ENCODE measurements around the gene GMCL1.

DNA sequence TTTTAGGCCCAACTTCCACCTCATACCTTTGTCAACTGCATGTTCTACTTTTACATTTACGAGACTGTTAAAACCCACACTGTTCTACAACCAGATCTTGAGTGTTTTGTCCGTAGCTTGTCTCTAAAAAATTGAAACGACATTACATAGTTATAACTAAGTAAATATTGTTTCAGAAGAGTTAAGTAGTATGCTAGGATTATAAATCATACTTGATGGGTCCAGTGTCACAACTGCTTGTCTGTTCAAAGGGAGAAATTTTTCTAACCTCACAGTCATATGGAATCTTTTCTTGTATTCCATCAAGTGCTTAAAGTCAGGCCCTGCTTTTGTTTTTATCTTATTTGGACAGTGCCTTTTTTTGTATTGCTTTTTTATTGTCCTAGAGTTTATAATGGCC is 4.3 kb downstream of the GMCL1 start:
- TF ChIP-seq TAF1 (IDR thresholded peaks at IDR 0.05; ENCODE audit: borderline replicate concordance, low read depth, low read length) (no peak), POLR2AphosphoS5 (IDR thresholded peaks at IDR 0.05; ENCODE audit: low read depth, low read length) (no peak)

Data from GM12892 (cell line).